GM21529 (cell line): ENCODE measurements around the gene ZNF334.
A peak's percentile ranks its signal among the peaks of the same experiment; 100 is the strongest.

Experiments
- ATAC-seq: cut with Tn5 transposase; IDR thresholded peaks from one replicate; pipeline ENCODE4 v1.9.1; 2021; ENCODE audit not compliant: unreplicated experiment

Gene ZNF334

DNA sequence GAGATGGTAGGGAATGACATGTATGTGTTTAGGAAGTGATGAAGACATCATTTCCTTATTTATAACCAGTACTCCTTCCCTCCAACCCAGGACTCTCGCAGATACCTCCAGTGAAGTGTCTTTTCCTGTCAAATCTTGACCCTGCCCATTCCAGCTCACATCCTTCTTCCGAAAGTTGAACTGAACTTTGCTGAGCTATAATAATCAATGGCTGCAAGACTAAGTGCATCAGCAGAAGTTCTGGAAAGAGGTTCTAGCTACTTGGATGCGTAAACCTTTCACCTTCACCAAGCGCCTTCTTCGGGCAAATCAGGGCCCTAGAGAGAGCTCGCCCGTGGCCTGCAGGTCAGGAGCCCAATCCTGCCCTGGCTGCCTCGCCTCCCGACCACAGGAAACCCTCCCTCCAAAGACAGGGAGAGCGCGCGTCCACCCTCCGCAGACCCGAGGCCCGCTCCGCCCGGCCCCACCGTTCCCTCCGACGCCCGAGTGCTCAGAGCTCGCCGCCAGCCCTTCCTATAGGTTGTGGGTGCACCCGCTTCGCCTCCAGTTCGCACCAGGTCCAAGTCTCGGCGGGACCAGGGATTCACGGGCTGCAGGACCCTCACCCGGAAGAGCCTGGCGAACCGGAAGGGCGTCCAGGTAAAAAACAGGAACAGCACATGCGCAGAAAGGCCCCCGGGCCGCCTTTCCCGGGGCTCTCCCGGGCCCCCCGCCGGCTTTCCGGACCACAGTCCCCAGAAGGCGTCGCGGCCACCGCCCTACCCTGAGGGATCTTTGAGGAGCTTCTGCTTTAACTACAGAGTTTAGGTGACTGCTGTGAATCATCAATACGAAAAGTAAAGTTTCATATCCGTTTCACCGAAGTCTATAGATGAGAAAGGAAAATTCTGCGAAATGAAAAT lies at the start of gene ZNF334:
Gene ZNF334 (minus strand): TSS at position 617 of the 902 bp plus-strand sequence. CDS start 1,457 bp downstream, outside the sequence.
- peak; percentile 70 for ATAC-seq

DNA sequence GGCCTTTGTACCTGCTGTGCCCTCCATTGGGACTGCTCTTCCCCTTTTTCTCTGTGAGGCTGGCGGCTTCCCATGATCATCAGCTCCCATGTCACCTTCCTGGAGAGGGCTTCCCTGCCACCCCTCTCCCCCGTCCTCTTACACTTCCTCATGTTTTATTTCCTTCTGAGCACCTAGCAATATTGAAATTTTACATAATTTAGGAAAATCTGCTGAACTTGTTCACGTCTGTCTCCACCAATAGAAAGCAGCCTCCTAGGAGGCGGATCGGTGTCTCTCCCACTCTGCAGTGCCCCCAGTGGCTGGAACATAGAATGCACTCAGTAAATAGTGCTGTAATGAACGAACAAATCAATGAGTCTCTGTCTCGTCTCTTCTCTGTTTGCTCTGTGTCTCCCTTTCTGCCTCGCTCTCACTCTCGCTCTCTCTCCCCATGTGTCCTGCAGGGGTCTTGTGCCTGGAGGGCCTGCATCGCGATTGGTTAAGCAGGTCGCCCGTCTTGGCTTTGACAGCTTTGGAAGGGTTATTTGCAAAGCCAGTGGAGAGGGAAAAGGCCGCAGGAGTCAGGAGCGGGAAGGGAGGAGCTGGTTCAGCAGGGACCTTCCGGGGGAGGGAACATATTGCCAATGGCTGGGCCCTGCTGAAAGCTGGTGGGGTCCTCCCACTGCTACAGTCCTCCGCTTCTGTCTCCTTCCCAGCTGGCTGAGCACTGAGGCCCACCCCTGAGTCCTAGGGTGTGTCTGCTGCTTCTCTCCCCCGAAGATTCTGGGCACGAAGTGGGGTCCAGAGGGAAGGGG lies 49.2 kb upstream of the ZNF334 start:
- peak; percentile 68 for ATAC-seq

DNA sequence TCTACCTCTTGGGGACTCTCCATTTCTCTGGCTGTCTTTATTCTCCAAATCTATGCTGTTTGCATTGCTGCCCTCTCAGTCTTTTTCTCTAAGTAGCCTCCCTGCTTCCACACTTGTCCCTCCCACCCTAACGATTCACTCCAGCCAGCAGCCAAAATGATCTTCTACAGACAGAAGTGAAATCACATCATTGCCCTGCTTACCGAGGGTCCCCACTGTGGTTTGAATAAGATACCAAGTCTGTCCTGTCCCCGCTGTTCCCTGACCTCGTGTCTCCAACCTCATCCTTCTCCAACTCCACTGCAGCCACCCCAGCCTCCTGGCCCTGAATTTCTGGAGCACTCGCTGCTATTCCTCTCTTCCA lies 48.6 kb upstream of the ZNF334 start:
- no peak for ATAC-seq

DNA sequence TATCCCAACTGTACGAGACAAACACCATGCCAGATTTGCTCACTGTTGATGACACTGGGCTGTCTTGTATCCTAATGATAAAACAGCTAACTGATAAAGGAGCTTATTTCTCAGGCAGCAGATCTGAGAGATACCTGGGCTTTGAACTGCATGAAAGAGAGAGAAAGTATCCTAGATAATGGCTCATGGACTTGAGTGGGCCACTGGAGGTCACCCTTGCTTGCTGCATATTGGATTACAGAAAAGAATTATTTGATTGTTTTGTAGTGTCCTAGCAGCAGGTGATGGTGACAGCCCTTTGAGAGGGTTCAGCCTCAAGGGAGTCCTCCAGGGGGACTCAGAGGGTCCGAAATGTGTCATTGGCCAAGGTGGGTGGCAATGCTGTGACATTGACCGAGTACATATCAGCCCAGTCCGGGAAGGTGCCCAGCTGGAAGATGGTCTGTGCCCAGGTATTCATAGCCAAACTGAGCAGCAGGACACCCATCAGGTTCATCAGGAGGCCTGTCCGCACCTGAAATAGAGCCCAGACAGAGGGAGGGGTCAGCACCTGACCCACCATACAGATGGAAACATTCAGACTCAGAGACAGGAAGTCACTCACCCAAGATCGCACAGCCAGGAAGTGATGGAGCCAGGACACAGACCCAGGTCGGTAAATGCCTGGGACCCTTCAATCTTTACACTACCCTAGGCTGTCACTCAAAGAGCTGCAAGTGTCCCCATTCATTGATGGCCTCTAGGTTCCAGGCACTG lies 46.5 kb upstream of the ZNF334 start:
- no peak for ATAC-seq

DNA sequence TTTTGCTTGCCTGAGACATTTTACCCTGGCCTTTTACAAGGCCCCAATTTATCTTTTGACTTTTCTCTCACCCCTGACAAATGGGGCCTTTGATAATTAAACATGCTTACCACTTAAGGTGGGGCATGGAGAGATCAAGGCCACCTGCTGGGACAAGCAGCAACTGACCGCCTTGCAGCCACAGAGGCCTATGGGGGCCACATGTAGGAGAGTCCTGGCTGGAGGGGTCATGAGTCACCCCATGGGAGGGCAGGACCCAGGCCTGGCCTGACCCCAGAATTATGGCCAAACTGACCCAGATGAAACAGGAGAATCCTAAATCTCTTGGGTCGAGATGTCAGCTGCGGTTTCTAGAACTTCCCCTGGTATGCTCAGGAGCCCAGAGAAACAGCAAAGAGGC lies 45.6 kb upstream of the ZNF334 start:
- ATAC-seq: no peak

DNA sequence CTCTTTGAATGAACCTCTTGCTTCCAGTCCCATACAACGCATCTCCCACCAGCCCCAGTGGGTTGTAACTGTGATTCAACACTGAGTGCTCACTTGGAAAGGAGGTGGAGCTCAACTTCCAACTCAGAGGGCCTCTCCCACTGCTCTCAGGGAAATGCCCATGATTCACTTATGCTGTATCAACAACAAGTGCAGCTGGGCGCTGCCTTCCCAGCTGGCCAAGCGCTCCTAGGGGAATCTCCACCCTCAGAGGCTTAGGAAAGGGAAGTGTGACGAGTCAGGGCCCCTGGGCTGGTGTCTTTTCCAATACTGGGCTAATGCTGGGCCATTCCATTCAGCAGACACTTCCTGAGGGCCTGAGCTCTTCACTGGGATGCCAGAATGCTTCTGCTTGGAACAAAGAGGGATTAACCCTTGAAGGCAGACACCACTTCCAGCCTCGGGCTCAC lies 45.2 kb upstream of the ZNF334 start:
- no peak for ATAC-seq

DNA sequence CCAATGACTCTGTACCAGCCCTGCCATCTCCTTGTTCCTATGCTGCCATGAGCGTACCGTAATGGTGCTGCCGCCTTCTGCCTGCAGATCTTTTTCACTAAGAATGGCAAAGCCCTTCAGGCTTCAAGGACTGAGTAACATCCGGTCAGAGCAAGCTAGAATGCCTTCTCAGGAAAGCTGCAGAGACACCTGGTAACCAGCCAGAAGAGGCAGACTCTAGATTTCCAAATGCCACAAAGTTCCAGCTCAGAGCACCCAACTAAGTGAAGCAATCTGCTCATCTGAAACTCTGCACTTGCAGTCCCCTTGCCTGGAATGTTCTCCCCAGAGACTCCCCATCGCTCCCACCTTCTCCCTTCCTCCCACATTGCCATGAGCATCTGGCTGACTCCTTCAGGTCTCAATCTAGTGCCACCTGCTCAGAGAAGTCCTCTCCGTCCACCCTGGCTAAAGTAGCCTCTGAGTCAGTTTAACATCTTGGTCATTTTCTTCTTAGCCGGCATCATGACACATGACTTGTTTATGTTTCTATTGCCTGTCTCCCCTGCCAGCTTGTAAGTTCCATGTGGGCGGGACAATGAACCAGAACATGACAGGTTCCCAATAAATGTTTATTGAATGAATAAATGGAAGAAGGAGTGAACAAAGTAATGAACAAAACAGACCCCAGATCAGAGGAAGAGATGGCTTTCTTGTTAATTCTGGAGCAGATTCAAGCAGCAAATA lies 44.0 kb upstream of the ZNF334 start:
- ATAC-seq: no peak

DNA sequence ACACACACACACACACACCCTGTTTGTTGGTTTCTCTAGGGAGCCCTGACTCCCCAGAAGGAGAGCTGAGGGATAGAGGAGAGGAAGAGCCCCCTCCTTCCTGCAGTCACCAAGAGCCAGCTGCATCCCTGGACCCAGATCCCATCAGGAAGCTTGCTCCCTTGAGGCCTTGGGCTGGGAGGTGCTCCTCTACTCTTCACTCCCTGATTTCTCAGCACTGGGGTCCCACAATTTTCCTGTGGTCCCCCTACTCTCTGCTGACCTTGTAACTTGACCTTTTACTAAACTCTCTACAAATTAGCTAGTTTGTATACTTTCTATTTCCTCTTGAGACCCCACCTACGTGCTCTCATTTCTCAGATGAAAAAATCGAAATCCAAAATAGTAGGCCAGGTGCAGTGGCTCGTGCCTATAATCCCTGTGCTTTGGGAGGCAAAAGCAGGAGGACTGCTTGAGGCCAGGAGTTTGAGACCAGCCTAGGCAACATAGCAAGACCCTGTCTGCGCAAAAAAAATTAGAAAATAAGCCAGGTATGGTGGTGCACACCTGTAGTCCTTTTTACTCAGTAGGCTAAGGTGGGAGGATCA lies 42.1 kb upstream of the ZNF334 start:
- ATAC-seq: no peak

DNA sequence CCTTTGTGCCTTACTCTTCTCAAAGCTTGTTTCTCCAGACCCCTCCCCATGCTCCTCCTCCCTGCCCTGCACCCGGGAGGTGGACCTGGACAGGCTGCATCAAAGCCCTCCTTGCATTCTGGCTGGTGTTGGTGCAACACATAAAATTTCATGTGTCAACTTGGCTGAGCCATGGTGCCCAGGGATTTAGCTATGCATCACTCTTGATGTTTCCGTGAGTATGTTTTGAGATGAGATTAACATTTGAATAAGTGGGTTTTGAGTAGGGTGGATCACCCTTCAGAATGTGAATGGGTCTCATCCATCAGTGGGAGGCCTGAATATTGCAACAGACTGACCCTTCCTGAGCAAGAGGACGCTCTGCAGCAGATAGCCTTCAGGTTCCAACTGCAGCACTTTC lies 41.5 kb upstream of the ZNF334 start:
- ATAC-seq: no peak

DNA sequence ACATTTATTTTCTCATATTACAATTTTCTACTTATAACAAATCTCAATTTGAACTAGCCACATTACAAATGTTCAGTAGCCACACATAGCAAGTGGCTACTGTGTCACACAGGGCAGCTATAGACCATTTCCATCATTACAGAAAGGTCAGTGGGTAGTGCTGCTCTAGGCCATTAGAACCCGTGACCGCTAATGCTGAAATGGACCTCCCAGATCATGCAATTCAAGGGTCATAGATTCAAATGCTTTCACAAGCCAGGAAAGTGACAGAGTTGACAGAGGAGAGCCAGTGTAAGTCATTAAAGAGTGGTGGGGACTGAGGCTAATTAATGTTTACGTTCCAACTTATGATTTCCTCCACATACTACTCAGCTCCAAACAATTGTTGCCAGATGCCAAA lies 40.6 kb upstream of the ZNF334 start:
- ATAC-seq: no peak

DNA sequence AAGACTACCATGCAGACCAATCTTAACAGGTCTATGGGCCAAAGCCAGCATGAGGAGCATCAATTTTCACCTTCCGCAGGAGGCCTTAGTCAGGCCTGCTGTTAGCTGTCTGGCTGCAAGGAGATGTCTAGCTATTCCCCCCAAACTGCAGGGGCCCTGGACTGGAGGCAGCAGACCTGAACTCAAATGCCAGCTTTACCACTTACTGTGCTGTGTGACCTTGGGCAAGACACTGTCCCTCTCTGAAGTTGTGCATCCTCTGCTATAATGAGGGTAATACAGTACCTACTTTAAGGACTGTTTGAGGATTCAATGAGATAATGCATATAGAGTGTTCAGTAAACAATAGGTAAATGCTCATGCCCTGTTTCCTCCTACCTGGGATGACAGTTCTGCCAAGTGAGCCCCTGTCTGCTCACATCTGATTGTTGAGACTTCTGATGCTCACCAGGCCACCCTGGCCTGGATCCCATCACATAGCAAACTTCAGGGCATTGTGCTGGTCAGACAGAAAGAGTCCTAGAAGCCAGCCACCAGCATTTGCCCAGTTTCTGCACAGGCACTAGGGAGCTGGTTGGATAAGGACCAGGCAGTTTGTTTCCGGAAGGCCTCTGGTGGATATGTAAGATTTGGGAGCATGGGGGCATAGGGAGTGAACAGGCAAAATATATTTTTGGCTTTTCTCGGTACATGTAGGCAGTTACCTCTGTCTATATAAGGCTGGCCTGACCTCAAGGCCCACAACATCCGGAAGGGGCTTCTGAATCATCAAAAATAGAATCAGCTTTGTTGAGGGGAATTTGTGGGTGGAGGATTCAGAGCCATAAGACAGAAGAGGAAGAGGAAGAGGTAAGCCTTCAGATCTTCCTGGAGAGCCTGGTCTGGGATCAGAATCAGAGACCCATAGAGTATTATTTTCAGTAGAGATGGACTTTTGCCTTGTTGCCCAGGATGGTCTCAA lies 39.4 kb upstream of the ZNF334 start:
- ATAC-seq: peak; percentile 77

DNA sequence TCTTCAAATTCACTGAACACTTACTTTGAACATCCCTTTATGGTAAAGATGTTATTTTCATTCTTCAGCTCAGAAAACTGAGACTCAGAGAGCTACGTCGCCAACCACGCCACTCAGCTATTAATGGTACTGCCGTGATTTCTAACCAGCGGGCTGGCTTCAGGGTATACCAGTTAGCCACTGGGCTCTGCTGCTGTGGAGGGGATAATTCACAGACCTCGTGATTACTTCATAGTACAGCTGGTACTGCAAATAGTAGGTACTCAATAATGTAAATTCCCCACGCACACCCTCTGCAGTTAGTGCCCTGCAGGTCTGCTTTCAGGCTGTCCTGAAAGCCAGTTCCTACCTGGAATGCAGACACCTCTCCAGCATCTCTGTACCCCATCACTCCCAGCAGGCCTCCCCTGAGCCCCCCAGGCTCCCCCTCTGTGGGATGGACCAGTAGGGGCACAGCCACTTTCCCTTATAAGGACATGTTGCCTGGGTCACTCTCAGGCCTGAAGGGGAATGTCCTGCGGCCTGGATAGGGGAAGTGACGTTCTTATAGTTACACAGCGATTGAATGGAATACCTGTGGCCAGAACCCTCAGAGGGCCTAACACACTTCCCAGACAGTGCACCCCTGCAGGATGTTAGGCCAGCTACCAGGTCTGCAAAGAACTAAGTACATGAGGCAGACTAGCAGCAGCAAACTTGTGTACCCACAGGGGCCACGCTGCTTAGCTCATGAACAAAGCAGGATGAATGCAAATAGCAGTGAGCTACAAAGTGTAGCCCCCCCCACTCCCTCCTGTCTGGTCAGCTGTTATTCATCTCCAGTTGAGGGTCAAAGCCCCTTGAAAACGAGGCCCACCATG lies 38.4 kb upstream of the ZNF334 start:
- ATAC-seq: no peak

DNA sequence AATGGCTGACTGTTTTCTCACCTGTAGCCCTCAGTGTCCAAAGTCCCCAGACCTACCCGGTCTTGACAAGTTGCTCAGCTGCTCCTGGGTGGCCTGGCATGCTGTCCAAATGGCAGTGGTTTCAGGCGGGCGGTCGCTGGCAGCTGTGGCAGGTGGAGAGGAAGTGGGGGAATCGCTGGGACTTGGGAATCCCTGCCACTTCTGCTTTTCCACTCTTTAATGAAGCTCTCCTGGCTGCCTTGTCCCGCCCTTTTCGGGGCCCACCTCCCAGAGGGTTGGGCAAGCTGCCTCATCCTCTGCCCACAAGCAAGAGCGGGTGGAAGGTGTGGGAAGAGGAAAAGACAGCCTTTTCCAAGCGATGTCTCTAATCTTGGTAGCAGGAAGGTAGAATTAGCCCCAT lies 37.1 kb upstream of the ZNF334 start, which contains the start of gene OCSTAMP:
Gene OCSTAMP (minus strand): TSS at position 194 of the 400 bp plus-strand sequence. CDS start 94 bp downstream, at position 100.
- no peak for ATAC-seq

DNA sequence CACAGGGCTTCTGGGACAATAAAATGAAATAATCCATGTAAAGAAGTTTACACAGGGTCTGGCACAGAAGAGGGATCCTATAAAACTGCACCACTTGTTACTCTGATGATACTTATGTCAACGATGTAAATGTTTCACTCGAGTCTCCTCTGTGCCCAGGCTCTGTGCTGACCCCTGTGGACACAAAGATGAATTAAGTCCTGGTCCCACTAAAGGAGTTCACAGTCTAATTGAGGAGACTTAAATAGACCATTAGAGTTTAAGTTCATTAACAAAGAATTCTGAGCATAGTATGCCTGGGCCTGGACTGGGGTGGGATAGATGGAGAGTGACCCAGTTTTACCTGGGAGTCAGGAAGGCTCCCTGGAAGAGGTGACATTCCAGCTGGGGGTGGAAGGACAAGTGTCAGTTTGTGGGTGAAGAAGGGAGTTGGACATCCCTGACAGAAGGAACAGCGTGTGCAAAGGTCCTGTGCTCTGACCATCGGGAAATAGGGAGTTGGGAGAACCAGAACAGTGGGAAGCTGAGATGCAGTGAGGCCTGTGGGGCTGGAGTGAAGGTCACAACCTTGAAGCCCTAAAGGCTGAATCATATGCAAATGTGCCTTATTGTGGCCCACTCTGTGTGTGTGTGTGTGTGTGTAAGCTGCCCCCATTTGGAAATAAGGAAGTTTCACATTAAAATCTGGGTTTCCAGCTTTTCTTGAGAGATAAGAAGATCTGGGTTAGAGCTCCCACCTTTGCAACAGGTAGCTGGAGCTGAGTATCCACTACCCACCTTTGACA lies 36.0 kb upstream of the ZNF334 start:
- ATAC-seq: no peak

DNA sequence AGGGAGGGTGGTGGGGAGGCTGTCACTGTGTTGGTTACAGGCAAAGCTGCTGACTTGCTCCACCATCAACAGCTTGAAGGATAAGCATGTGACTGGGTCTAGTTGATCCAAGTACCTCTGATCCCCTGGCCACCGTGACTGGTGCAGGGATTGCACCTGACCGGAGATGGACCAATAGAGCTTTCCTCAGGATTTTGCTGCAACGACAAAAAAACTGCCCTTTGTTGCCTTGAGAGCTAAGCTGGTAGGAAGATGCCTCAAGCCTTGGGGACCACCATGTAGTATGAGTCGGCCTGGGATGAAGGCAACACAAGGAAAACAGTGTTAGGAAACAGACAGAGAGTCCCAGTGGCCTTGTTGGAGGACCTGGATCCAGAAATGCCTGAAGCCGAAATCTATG lies 35.3 kb upstream of the ZNF334 start:
- no peak for ATAC-seq

DNA sequence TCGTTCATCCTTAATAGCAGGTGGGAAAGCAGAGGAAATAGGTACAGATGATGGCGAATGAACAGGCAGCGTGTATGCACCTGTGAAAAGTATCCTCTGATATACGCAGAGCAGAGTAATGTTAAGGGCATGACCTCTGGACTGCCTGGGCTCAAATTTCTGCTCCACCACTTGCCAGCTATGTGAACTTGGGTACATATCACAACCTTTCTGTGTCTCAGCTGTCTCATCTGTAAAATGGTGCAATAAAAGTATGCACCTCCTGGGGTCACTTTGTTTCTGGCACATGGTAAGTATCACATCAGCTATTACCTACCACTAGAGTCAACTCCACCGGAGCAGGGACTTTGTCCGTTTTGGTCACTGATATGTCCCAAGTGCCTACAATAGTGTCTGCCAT lies 34.6 kb upstream of the ZNF334 start:
- no peak for ATAC-seq

DNA sequence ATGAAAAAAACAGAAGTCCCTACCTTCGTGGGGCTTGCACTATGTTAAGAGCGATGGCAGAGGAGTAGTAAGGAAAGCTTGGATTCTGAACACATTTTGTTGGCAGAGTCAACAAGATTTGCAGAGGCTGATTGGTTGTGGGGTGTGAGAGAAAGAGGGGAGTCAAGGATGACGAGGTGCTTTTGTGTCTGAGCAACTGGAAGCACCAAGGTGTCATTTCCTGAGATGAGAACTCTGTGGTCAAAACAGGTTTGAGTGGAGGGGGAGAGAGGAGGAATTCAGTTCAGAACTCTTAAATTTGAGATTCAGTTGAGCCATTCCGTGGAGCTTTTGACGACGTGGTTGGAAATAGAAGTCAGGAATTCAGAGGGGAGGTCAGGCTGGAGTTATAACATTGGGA lies 33.6 kb upstream of the ZNF334 start:
- ATAC-seq: no peak
